HL-60 (cell line): ENCODE data around the gene GATD1.

Source experiments
- DNase-seq, 2 experiments: peaks; one replicate each; pipeline ENCODE4 v3.0.0-alpha.2; 2010 to 2020; ENCODE audit warnings: low read depth in 1 of 2, low spot score in 1 of 2
- H3K27ac ChIP-seq: fragments of 250-450 bp; sonication (Bioruptor Pico); replicated peaks from 2 replicates; pipeline ENCODE4 v1.5.1; 2020; ENCODE audit warnings: mild to moderate bottlenecking, moderate library complexity
- H3K27me3 ChIP-seq: fragments of 250-450 bp; sonication (Bioruptor Pico); 2 replicates; pipeline ENCODE4 v1.5.1; 2021; ENCODE audit warnings: mild to moderate bottlenecking, moderate library complexity; ENCODE audit not compliant: insufficient read depth, poor library complexity, severe bottlenecking
- H3K4me3 ChIP-seq: replicated peaks from 2 replicates; pipeline ENCODE4 v1.5.1; 2011; ENCODE audit warnings: mild to moderate bottlenecking, control low read depth, low read length; ENCODE audit not compliant: insufficient read depth
- GABPA ChIP-seq: IDR thresholded peaks from 2 replicates; pipeline ENCODE4 v1.6.1; 2012; ENCODE audit warnings: low read depth
- POLR2AphosphoS5 ChIP-seq: IDR thresholded peaks from 2 replicates; pipeline ENCODE4 v1.6.1; 2012; ENCODE audit warnings: low read depth
- SPI1 ChIP-seq: IDR thresholded peaks from 2 replicates; pipeline ENCODE4 v1.6.1; 2012; ENCODE audit warnings: low read depth, mild to moderate bottlenecking, borderline replicate concordance
- TF ChIP-seq, protein P1 (sequence below): IDR thresholded peaks from one replicate; pipeline ENCODE4 v1.5.1; 2011; ENCODE audit warnings: low read length, control low read depth, inconsistent platforms; ENCODE audit not compliant: insufficient read depth
- TF ChIP-seq, protein P2 (sequence below): IDR thresholded peaks from 2 replicates; pipeline ENCODE4 v1.6.1; 2012; ENCODE audit warnings: low read depth; ENCODE audit not compliant: insufficient replicate concordance

GATD1 gene

DNA sequence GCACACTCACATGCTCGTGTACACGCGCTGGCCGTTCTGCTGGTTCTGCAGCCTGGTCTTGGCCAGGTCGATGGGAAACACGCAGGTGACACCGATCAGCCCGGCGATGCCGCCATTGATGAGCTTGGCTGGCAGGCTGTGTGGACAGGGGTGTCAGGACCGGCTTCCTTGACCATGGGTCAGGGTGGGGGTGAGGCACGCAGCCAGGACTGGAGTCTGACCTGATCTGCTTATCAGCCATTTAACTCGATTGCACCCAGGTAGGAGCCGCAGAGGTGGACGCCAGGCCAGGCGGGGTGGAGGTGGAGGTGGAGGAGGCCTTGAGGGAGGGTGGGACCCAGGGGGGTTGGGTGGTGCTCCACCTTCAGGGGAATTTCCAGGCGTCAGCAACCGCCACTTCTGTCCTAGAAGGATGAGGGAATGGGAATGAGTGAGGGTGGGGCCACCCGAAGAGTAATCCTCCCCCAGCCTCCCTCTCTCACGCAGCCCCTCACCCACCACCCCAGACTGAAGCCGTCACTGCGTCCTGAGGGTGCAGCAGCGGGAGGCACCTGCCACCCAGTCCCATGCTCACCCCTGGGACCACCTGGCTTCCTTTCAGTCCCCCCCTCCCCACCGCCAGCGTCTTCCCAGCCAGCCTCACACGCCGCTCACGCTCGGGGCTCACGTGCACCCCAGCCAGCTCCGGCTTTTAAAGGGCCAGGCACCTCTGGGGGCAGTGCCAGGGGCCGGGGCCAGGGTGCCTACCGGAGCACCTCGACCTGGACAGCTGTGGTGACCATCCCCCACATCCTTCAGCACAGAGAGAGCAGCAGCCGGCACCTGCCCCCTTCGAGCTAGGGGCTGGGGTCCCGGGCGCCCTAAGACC, 17.7 kb upstream of the GATD1 start:
- TF ChIP-seq SPI1 (no peak), GABPA (no peak), POLR2AphosphoS5 (no peak)
- TF ChIP-seq, protein P1, sequence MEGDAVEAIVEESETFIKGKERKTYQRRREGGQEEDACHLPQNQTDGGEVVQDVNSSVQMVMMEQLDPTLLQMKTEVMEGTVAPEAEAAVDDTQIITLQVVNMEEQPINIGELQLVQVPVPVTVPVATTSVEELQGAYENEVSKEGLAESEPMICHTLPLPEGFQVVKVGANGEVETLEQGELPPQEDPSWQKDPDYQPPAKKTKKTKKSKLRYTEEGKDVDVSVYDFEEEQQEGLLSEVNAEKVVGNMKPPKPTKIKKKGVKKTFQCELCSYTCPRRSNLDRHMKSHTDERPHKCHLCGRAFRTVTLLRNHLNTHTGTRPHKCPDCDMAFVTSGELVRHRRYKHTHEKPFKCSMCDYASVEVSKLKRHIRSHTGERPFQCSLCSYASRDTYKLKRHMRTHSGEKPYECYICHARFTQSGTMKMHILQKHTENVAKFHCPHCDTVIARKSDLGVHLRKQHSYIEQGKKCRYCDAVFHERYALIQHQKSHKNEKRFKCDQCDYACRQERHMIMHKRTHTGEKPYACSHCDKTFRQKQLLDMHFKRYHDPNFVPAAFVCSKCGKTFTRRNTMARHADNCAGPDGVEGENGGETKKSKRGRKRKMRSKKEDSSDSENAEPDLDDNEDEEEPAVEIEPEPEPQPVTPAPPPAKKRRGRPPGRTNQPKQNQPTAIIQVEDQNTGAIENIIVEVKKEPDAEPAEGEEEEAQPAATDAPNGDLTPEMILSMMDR: no peak
- TF ChIP-seq, protein P2, sequence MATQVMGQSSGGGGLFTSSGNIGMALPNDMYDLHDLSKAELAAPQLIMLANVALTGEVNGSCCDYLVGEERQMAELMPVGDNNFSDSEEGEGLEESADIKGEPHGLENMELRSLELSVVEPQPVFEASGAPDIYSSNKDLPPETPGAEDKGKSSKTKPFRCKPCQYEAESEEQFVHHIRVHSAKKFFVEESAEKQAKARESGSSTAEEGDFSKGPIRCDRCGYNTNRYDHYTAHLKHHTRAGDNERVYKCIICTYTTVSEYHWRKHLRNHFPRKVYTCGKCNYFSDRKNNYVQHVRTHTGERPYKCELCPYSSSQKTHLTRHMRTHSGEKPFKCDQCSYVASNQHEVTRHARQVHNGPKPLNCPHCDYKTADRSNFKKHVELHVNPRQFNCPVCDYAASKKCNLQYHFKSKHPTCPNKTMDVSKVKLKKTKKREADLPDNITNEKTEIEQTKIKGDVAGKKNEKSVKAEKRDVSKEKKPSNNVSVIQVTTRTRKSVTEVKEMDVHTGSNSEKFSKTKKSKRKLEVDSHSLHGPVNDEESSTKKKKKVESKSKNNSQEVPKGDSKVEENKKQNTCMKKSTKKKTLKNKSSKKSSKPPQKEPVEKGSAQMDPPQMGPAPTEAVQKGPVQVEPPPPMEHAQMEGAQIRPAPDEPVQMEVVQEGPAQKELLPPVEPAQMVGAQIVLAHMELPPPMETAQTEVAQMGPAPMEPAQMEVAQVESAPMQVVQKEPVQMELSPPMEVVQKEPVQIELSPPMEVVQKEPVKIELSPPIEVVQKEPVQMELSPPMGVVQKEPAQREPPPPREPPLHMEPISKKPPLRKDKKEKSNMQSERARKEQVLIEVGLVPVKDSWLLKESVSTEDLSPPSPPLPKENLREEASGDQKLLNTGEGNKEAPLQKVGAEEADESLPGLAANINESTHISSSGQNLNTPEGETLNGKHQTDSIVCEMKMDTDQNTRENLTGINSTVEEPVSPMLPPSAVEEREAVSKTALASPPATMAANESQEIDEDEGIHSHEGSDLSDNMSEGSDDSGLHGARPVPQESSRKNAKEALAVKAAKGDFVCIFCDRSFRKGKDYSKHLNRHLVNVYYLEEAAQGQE: no peak
- Histone ChIP-seq H3K4me3 (peak overlapping the region; percentile 13; the same call in 1 of the 2 replicates), H3K27ac (no peak overlapping the region), H3K27me3 (no peaks in the 10 kb centered on the region)
- no peak for DNase-seq

DNA sequence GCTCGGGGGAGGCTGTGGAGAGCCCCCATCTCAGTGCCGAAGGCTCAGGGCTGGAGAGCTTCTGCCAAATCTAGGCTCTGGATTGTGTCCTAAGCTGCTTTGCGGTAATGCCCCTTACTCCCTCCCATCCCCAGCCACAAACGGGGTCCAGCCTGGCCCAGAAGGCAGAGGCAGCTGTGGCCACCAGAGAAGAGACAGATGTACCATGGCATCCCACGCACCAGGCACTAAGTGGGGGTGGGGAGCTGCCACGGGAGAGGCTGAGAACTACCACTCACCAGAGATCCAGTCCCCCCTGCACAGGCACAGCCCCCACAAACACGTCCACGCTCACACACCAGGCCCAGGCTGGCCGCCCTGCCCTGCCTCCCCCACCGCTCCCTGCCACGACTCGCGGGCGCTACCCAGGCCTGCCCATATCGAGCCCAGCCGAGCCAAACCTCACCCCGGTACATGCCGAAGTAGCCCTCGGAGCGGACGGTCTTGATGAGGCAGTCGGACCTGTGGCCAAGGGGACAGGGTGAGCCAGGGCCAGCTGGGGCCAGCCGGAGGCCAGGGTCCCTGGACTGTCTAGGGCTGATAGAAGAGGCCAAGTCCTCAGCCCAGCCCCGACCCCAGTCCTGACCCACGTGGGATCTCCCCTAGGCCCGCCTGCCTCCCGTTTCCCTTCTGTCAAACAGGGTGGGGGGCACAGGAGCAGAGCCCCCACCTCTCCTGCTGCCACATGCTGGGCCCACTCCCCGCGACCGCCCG, 16.9 kb upstream of the GATD1 start:
- no peaks in the 10 kb centered on the region for H3K27me3 ChIP-seq
- H3K4me3 ChIP-seq: no peak overlapping the region
- no peak for DNase-seq
- no peak overlapping the region for H3K27ac ChIP-seq
- TF ChIP-seq POLR2AphosphoS5: no peak
- TF ChIP-seq, protein P1: no peak
- TF ChIP-seq, protein P2: no peak
- no peak for TF ChIP-seq GABPA
- TF ChIP-seq SPI1: no peak

DNA sequence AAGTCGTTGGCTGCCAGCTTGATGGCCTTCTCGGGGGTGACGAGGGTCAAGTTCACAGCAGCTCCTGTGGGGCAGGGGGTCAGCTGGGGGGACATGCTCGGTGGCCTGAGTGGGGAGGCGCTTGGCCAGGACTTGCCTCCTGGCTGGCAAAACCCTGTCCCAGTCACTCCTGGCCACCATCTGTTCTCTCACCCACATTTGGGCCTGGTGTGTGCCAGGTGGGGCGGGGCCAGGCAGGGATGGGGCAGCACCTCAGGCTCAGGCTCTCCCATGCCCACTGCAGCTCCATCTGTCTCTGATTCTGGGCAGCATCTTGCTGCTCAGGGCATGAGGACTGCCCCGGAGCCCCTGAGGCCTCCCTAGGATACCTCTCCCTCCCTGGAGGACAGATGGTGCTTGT, 16.3 kb upstream of the GATD1 start:
- H3K27ac ChIP-seq: no peak overlapping the region
- no peak overlapping the region for H3K4me3 ChIP-seq
- peaks cover 3% of the 10 kb centered on the region for H3K27me3 ChIP-seq
- TF ChIP-seq GABPA (no peak), SPI1 (no peak)
- no peak for DNase-seq

DNA sequence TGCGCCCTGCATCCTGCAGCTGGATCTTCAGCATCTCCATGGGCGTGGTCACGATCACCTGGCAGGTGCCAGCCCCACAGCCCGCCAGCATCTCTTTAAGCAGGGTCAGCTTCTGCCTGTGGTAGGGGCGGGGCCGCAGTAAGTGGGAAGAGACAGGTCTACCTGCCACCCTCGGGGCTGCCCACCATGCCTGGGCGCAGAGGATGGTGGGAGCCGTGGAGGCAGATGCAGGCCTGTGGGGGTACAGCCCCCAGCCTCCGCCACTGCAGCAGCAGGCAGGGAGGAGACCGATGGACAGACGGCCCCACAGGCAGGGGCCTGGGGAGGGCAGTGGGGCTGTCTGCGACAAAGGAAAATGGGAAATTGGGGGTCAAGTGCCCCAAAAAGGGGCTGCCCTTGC, 15.6 kb upstream of the GATD1 start:
- no peak for TF ChIP-seq POLR2AphosphoS5
- TF ChIP-seq SPI1: no peak
- TF ChIP-seq, protein P2: no peak
- TF ChIP-seq, protein P1: no peak
- TF ChIP-seq GABPA: no peak
- Histone ChIP-seq H3K27me3 (peaks cover 6% of the 10 kb centered on the region), H3K4me3 (no peak overlapping the region), H3K27ac (no peak overlapping the region)
- DNase-seq: no peak
